MM.1S (cell line): Measurements from ENCODE around the gene FANCC.

Experiments
- DNase-seq: peaks from one replicate; pipeline ENCODE4 v3.0.0-alpha.2; 2015
- H2AFZ ChIP-seq: fragments of 300-600 bp; sonication (generic); 2 replicates; pipeline ENCODE4 v1.6.0; 2016; ENCODE audit warnings: antibody characterized with exemption, low read length
- H3F3A ChIP-seq: fragments of 300-600 bp; sonication (generic); 2 replicates; pipeline ENCODE4 v1.6.1; 2016; ENCODE audit warnings: mild to moderate bottlenecking, antibody characterized with exemption, low read length, moderate library complexity, mixed read lengths; ENCODE audit not compliant: insufficient read depth
- H3K27ac ChIP-seq: fragments of 300-600 bp; sonication (generic); 2 replicates; pipeline ENCODE4 v1.5.1; 2016; ENCODE audit warnings: mild to moderate bottlenecking, low read length
- H3K27me3 ChIP-seq: fragments of 300-600 bp; sonication (generic); replicated peaks from 2 replicates; pipeline ENCODE4 v1.6.0; 2016; ENCODE audit warnings: low read length; ENCODE audit not compliant: insufficient read depth
- H3K36me3 ChIP-seq: fragments of 300-600 bp; sonication (generic); replicated peaks from 2 replicates; pipeline ENCODE4 v1.6.1; 2016; ENCODE audit warnings: mild to moderate bottlenecking, low read length, mixed read lengths; ENCODE audit not compliant: insufficient read depth
- H3K4me1 ChIP-seq: fragments of 300-600 bp; sonication (generic); 2 replicates; pipeline ENCODE4 v1.6.1; 2016; ENCODE audit warnings: low read length, mixed read lengths
- H3K4me2 ChIP-seq: fragments of 300-600 bp; sonication (generic); 2 replicates; pipeline ENCODE4 v1.6.0; 2016; ENCODE audit warnings: low read depth, low read length
- H3K4me3 ChIP-seq: fragments of 300-600 bp; sonication (generic); 2 replicates; pipeline ENCODE4 v1.5.1; 2016; ENCODE audit warnings: low read length, mixed read lengths
- H3K79me2 ChIP-seq: fragments of 300-600 bp; sonication (generic); 2 replicates; pipeline ENCODE4 v1.6.1; 2016; ENCODE audit warnings: mixed run types, low read length, mixed read lengths
- H3K9ac ChIP-seq: fragments of 300-600 bp; sonication (generic); 2 replicates; pipeline ENCODE4 v1.6.1; 2016; ENCODE audit warnings: low read length, mixed read lengths
- H3K9me2 ChIP-seq: fragments of 300-600 bp; sonication (generic); replicated peaks from 2 replicates; pipeline ENCODE4 v1.6.1; 2016; ENCODE audit warnings: mild to moderate bottlenecking, low read length, mixed read lengths; ENCODE audit not compliant: insufficient read depth
- H3K9me3 ChIP-seq: fragments of 300-600 bp; sonication (generic); replicated peaks from 2 replicates; pipeline ENCODE4 v1.6.1; 2016; ENCODE audit warnings: mild to moderate bottlenecking, low read length, mixed read lengths; ENCODE audit not compliant: insufficient read depth
- H4K20me1 ChIP-seq: fragments of 300-600 bp; sonication (generic); 2 replicates; pipeline ENCODE4 v1.6.1; 2016; ENCODE audit warnings: mild to moderate bottlenecking, low read length, moderate library complexity, mixed read lengths; ENCODE audit not compliant: insufficient read depth
- CTCF ChIP-seq: fragments of 300-600 bp; sonication (generic); IDR thresholded peaks from 2 replicates; pipeline ENCODE4 v1.5.1; 2016; ENCODE audit warnings: antibody characterized with exemption, low read length, mixed read lengths
- EZH2 ChIP-seq: fragments of 300-600 bp; sonication (generic); optimal IDR thresholded peaks from 2 replicates; pipeline ENCODE3; 2017; ENCODE audit warnings: low read depth, mild to moderate bottlenecking, antibody characterized with exemption, low read length, mixed read lengths
- EZH2phosphoT487 ChIP-seq: fragments of 300-600 bp; sonication (generic); IDR thresholded peaks from 2 replicates; pipeline ENCODE4 v1.6.1; 2018; ENCODE audit warnings: antibody characterized with exemption, low read length

The FANCC gene

GRCh38 chr9:95341293-95341962, 23.9 kb upstream of the FANCC start:
- Histone ChIP-seq H4K20me1 (no peaks in the 10 kb centered on the region), H3K79me2 (no peaks in the 10 kb centered on the region), H3K9me2 (no peaks in the 10 kb centered on the region), H2AFZ (no peak overlapping the region), H3F3A (no peaks in the 10 kb centered on the region), H3K9ac (no peak overlapping the region), H3K4me1 (no peaks in the 10 kb centered on the region), H3K27ac (no peak overlapping the region), H3K27me3 (no peaks in the 10 kb centered on the region), H3K4me3 (no peak overlapping the region), H3K36me3 (no peaks in the 10 kb centered on the region), H3K9me3 (no peaks in the 10 kb centered on the region), H3K4me2 (no peak overlapping the region)
- no peak for TF ChIP-seq EZH2phosphoT487
- TF ChIP-seq CTCF = no peak
- no peak for TF ChIP-seq EZH2
- no peak for DNase-seq

- H3K9ac ChIP-seq = no peak overlapping the region
- H3K4me1 ChIP-seq = no peaks in the 10 kb centered on the region
- TF ChIP-seq EZH2 (no peak), EZH2phosphoT487 (no peak), CTCF (no peak)
- H2AFZ ChIP-seq = no peak overlapping the region
- H3K9me3 ChIP-seq = no peaks in the 10 kb centered on the region
- no peaks in the 10 kb centered on the region for H3K79me2 ChIP-seq
- H3K4me3 ChIP-seq = no peak overlapping the region
- no peaks in the 10 kb centered on the region for H3K27me3 ChIP-seq
- no peak overlapping the region for H3K4me2 ChIP-seq
- no peak for DNase-seq
- H3K27ac ChIP-seq = no peak overlapping the region
- no peaks in the 10 kb centered on the region for H3K36me3 ChIP-seq
- H4K20me1 ChIP-seq = no peaks in the 10 kb centered on the region
- H3K9me2 ChIP-seq = no peaks in the 10 kb centered on the region
- H3F3A ChIP-seq = no peaks in the 10 kb centered on the region
Measured at GRCh38 chr9:95338243-95338642, 20.7 kb upstream of the FANCC start.

GRCh38 chr9:95336281-95336680, 18.8 kb upstream of the FANCC start:
- no peak for DNase-seq
- H3K9ac ChIP-seq = no peak overlapping the region
- H4K20me1 ChIP-seq = no peaks in the 10 kb centered on the region

More at GRCh38 chr9:95336281-95336680, 18.8 kb upstream of the FANCC start:
- Histone ChIP-seq H3F3A (no peaks in the 10 kb centered on the region), H3K27ac (no peak overlapping the region), H3K9me2 (no peaks in the 10 kb centered on the region), H3K36me3 (no peaks in the 10 kb centered on the region), H3K79me2 (no peaks in the 10 kb centered on the region), H3K27me3 (no peaks in the 10 kb centered on the region), H3K4me2 (no peak overlapping the region), H3K9me3 (no peaks in the 10 kb centered on the region), H2AFZ (no peak overlapping the region), H3K4me3 (no peak overlapping the region), H3K4me1 (no peaks in the 10 kb centered on the region)
- TF ChIP-seq CTCF (peak; percentile 47), EZH2phosphoT487 (no peak), EZH2 (no peak)
